Left hindlimb (tissue), 1 donor: ENCODE measurements around the gene QRSL1.
"Not testable (repeated sequence)": the region's sequence is repeated elsewhere in the genome, so short reads cannot be mapped to it uniquely, and the experiment has no call there.

ENCODE experiments used
- DNase-seq: peaks from one replicate; pipeline ENCODE4 v3.0.0-alpha.2; 2018

QRSL1 gene

GRCh38 chr6:106629103-106629858 lies at the start of gene QRSL1, which contains the start of gene RTN4IP1:
TSS of gene QRSL1 (plus strand) at chr6:106629578. CDS start at chr6:106629682, 104 bp downstream.
TSS of gene RTN4IP1 (minus strand) at chr6:106629498. CDS start at chr6:106629021, 477 bp downstream.
- DNase-seq: peak; percentile 94

- DNase-seq: no peak
These were observed 47.9 kb upstream of the QRSL1 start for GRCh38 chr6:106581468-106581867.

GRCh38 chr6:106586815-106587415 lies 42.5 kb upstream of the QRSL1 start:
- no peak for DNase-seq

GRCh38 chr6:106588937-106589336 lies 40.4 kb upstream of the QRSL1 start:
- DNase-seq: not testable (repeated sequence)

- DNase-seq: no peak
These were observed 38.1 kb upstream of the QRSL1 start for GRCh38 chr6:106591111-106591825.

GRCh38 chr6:106599440-106599839 lies 29.9 kb upstream of the QRSL1 start:
- no peak for DNase-seq

GRCh38 chr6:106600329-106600728 lies 29.0 kb upstream of the QRSL1 start:
- no peak for DNase-seq

GRCh38 chr6:106608080-106608668 lies 21.2 kb upstream of the QRSL1 start:
- DNase-seq: no peak

GRCh38 chr6:106609699-106610098 lies 19.7 kb upstream of the QRSL1 start:
- DNase-seq: no peak

- DNase-seq: no peak
These were observed 18.3 kb upstream of the QRSL1 start for GRCh38 chr6:106611030-106611429.

GRCh38 chr6:106612671-106613416 lies 16.5 kb upstream of the QRSL1 start:
- DNase-seq: no peak

GRCh38 chr6:106613590-106613989 lies 15.8 kb upstream of the QRSL1 start:
- no peak for DNase-seq

- no peak for DNase-seq
These were observed 15.2 kb upstream of the QRSL1 start for GRCh38 chr6:106614166-106614565.

GRCh38 chr6:106614592-106615257 lies 14.7 kb upstream of the QRSL1 start:
- no peak for DNase-seq

- no peak for DNase-seq
These were observed 12.1 kb upstream of the QRSL1 start for GRCh38 chr6:106617302-106617701.

- DNase-seq: no peak
These were observed 11.5 kb upstream of the QRSL1 start for GRCh38 chr6:106617857-106618256.

- DNase-seq: no peak
These were observed 11.1 kb upstream of the QRSL1 start for GRCh38 chr6:106618324-106618723.

- no peak for DNase-seq
These were observed 10.2 kb upstream of the QRSL1 start for GRCh38 chr6:106619223-106619622.

- no peak for DNase-seq
These were observed 8.3 kb upstream of the QRSL1 start for GRCh38 chr6:106620931-106621672.

GRCh38 chr6:106622412-106622811 lies 7.0 kb upstream of the QRSL1 start:
- DNase-seq: no peak

- DNase-seq: no peak
These were observed 6.3 kb upstream of the QRSL1 start for GRCh38 chr6:106623039-106623438.
